Stimulated activated CD4-positive, alpha-beta T cell treated with anti-CD3 and anti-CD28 coated beads, Interleukin-4, amount 100 ng/mL, for 24 hours (primary cell): ENCODE measurements around the gene FBXL19.
"Not testable (repeated sequence)": the region's sequence is repeated elsewhere in the genome, so short reads cannot be mapped to it uniquely, and the experiment has no call there.

Experiments
- DNase-seq: peaks from one replicate; pipeline ENCODE4 v3.0.0-alpha.2; 2020

FBXL19 gene

DNA sequence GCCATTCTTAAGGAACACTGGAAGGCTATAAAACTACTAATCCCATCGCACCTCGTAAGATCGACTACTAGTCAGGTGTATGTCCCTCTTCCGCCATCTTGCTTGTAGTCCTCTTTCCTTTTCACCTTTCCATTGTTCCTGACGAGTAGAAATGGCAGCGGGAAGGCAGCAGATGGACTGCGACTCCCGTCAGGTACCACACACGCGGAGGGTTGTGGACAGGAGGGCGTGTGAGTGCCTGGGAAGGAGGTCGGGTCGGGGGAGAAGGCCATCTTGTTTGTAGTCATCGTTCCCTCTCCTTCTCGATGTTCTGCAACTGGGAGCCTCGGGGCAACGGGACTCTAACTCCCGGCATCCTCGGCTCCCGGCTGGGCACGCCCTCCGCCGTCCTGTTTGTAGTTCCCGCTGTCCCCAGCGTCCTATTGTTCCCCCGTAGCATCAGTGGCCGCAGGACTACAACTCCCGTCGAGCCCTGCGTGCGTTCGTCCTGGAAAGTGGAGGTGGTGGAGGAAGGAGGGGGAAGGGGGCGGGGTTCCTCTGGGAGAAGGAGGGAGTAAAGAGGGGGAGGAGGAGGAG, 324 bp upstream of the FBXL19 start:
- DNase-seq, result peak; percentile 97

DNA sequence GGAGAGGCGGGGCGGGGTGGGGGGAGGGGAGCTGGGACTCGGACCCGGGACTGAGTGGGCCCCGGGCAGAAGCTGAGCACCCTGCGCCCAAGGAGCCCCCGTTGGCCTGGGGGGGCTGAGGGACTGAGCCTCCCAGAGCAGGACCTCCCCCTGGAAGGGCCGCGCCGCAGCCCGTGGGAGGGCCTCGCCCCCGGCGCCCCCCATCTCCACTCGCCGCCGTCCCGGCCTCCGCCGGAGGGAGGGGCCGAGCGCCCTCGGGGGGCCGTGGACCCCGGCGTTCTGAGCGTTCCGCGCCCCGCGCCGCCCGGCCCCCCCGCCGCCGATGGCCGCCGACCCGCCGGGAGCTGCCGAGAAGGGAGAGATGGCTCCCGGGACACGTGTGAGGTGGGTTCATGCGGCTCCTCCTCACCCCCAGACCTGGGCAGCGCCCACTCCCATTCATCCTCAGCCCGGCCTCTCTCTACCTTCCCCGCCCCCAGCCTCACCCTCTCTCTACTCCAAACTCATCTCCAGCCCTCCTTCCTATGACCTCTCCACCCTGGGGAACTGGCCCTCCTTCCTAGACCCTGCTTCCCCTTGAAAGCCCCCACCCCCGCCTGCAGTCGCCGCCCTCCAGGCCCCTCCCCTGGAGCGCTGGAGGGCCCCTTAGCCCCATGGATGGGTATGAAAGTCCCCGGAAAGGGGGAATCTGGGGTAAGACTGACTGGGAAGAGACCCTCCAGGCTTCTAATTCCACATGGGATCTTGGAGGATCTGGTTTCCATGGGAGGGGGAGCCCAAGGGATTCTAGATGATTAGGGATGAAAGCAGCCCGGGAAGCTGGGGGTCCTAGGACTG, 922 bp downstream of the FBXL19 start:
- DNase-seq, result no peak

DNA sequence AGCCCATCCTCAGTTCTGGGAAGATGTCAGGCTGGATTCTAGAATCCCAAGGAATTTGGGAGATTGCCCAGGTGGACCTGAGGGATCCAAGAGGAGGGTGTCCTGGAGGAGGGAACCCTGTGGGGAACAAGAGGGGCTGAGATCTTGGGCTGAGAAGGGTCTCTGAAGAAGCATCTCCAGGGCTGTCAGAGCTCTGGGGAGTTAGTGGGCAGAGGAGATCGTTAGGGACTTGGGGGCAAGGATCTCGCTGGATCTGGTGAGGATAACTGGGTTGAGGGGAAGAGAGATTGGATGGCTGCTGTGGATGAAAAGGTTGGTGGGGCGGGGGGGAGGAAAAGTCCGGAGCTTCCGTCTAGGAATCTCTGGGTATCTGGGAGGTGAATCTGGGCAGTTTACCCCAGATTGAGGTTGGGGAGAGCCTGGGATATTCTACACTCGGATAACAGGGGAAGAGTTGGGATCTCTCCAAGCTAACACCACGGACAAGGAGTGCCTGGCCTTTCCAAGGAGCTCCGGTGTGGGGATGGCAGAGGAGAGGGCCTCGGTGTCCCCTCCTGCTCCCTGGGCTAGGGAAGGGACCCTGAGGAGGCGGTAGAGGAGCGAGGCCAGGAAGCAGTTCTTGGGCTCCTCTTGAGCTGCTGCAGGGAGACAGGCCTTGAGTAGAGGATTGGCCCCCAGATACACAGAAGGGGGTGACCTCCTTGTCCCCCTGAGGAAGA, 1.7 kb downstream of the FBXL19 start:
- no peak for DNase-seq

DNA sequence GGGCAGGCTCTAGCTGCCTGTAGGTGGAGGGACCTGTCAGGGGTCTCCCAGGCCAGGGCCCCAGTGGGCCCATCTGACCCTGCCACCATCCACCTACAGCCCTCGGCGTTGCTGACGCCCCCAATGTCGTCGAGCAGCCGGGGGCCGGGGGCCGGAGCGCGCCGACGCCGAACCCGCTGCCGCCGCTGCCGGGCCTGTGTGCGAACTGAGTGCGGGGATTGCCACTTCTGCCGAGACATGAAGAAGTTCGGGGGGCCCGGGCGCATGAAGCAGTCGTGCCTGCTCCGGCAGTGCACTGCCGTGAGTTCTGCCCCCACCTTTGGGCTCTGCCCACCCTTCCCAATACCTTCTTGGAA, 2.2 kb downstream of the FBXL19 start:
- no peak for DNase-seq

DNA sequence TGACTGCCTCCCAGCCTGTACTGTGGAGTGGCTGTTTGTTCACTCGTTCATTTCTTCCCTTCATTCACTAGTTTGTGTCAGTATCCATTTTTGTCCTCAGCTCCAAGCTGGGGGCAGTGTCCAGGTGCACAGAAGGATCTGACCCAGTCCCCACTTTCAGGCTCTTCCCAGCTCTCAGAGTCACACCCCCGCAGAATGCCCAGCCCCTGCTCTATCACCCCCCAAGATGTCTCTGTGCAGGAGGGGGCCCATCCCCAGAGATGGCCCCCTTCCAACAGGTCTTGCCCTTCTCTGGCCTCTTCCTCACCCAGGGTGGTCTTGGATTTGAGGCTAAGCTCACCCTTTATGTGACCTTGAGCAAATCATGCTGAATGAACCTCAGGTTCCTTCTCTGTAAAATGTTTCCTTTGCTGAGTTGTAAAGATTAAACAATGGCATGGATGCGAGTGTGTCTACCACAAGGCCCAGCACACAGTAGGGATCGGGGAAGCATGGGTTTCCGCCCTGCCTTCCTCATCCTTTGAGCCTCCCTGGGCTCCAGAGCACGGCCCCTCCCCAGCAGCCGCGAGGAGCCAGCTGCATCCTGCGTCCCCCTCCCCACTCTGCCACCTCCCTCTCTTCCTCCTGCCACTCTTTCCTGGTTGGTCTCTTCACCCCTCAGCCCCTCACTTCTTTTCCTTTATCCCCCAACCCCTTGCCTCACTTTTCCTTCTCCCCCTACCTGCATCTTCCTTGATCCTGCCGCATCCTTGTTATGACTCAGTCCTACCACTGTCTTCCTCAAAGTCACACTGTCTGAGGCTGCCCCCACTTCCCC, 2.8 kb downstream of the FBXL19 start:
- DNase-seq, result no peak

DNA sequence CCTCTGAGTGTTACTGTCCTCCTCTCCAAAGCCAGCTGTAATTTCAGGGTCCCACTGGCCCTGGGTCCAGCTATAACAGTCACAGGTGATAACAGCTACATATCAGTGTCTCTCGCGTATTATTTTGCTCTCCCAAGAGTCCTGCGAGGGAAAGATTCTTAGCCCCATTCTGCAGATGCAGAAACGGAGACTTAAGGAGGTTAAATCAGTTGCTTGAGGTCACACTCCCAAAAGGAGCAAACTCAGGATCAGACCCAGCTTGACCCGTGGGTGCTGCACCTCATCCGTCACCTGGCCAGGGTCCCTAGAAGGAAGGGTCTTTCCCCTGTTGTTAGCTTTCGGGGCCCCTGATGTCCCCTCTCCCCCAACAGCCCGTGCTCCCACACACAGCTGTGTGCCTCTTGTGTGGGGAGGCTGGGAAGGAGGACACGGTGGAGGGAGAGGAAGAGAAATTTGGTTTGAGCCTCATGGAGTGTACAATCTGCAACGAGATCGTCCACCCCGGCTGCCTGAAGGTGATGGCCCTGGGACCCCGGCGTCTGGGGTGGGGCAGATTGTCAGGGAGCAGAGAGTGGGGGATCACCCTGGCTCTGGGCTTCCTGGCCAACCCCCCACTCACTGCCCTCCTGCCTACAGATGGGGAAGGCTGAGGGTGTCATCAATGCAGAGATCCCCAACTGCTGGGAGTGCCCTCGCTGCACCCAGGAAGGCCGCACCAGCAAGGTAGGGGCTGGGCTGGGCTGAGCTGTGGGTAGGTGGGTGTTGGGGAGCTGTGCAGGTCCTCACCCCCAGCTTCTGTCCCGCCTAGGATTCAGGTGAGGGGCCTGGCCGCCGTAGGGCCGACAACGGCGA, 3.8 kb downstream of the FBXL19 start:
- no peak for DNase-seq

DNA sequence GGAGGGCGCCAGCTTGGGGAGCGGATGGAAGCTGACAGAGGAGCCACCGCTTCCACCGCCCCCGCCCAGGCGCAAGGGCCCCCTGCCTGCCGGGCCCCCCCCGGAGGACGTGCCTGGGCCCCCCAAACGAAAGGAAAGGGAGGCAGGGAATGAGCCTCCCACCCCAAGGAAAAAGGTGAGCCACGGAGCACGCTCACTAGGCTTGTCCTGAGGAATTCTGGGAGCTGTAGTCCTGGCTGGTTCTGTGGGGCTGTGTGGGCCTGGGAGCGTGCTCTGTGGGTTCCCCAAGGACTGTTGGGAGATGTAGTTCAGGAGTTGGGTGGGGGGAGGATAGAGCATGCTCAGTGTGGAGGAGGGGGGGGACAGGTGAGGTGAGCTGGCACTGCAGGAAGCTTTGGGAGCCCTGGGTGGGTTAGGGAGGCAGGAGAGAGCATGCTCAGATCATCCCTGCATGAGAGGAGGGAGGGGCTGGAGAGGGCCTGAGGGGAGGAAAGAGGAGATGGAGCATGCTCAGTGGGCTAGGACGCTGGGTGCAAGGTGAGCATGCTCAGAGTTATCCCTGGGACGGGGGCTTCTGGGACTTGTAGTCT, 4.5 kb downstream of the FBXL19 start:
- DNase-seq, result peak; percentile 55

DNA sequence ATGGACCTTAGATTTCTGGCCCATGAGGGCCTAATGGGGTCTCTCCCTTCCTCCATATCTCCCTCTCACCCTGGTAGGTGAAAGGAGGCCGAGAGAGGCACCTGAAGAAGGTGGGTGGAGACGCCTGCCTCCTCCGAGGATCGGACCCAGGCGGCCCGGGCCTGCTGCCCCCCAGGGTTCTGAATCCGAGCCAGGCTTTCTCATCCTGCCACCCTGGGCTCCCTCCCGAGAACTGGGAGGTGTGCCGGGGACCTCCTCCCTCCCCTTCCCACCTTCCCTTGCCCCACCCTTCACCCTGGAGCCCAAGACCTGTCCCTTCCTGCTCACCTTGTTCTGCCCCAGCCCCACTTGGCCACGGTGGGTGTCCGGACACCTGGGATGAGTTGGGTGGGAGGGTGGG, 5.0 kb downstream of the FBXL19 start:
- no peak for DNase-seq

DNA sequence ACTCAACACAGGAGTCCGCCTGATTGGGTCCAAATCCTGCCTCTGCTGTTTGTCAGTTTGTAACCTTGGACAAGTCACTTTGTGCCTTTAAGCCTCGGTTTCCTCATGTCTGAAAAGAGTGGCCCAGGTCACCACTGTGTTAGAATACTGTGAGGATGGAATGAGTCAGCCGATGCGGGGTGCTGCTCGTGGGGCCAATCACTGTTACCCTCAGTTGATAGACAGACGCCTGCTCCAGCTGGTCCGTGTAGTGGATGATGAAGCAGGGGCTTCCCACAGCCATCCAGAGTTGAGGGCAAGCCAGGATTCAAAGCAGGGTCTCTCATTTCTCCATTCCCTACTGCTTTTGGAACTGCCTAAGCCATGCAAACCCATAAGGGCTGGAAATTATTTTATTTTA, 5.8 kb downstream of the FBXL19 start:
- DNase-seq, result no peak

DNA sequence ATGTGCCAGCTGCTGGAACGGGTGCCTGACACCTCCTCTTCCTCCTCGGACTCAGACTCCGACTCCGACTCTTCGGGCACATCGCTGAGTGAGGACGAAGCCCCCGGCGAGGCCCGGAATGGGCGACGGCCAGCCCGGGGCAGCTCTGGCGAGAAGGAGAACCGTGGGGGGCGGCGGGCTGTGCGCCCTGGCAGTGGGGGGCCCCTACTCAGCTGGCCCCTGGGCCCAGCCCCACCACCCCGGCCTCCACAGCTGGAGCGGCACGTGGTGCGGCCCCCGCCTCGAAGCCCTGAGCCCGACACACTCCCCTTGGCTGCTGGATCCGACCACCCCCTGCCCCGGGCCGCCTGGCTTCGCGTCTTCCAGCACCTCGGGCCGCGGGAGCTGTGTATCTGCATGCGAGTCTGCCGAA, 6.8 kb downstream of the FBXL19 start:
- no peak for DNase-seq

DNA sequence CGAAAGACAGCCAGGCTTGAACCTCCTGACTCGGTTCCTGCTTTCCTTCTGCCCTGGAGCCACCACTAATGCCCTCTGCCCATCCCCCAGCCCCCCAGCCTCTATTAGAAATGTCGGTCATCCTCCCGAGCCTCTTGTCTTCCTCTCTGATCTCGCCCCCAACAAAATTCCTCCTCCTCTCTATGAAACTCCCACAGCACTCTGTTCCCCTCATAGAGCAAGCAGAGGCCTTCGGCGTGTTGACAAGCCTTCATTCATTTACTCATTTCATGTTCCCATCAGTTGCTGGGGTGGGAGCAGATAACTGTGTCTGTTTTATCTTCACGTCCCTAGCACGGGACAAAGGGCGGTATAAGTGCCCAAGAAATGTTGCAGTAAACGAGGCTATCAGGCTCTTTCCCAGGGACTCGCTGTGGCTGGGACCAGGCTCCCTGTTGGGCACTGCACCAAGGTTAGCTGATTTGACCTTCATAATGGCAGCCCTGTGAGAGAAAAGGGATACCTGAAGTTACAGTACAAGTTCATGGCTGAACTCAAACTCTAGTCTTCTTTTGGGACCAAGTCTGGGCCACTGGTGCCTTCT, 7.8 kb downstream of the FBXL19 start:
- DNase-seq, result no peak

DNA sequence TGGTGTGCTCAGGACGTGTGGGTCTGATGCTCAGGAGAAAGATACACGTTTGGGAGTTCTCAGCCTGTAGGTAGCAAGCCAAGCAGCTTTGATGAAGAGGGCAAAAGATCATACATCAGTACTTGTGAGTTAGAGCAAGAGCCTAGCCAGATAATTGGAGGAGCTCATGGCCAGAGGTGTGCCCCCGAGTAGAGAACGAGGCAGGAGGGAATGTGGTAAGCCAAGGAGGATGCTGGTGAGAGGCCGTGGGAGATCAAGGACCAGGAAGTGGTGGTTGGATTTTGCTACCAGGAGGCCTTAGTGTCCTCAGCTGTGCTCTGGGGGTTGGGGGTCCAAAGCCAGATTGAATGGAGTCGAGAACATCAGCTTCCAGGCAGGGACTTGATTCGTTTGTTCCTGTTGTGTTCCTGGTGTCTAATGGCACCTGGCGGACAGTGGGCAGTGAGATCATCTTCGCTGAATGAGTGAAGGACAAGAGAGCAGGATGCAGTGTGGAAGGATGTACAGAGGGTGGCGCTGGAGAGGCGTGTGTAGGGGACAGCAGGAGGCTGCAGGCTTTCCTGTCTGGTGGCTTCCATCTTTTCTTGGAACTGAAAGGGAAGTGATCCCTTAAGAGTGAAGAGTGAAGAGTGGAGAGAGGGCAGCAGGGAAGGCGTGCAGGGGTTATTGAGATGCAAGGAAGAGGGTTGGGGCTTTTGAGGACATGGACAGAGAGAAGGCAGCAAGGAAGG, 11.6 kb downstream of the FBXL19 start:
- peak; percentile 42 for DNase-seq

DNA sequence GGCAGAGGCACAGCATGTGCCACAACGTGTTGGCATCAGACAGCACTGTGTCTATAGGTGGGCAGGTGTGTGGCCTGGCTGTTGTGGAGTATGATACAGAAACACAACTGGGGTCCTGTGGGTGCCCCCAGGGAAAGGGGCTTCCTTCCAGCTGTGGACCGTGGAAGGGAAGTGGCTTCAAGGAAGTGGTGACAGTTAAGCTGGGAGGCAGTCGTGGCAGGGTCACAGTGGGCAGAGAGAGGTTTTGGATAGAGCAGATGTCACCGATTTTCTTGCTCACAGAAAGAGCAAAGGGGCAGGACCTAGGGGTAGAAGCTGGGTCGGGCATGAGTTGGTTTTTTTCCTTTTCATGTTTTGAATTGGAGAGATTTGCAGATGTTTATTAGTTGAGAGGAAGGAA, 14.3 kb downstream of the FBXL19 start:
- no peak for DNase-seq

DNA sequence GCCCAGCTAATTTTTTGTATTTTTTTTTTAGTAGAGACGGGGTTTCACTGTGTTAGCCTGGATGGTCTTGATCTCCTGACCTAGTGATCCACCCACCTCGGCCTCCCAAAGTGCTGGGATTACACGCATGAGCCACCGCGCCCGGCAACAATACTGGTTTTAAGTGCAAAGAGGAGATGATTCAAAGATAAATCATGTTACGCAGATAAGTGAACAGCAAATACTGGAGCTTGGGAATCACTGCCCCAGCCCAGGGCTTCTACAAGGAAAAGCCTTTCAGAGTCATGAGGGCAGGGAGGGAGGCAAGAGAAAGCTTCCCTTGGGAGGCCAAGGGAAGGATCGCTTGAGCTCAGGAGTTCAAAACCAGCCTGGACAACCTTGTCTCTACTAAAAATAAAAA, 16.2 kb downstream of the FBXL19 start:
- DNase-seq, result not testable (repeated sequence)

DNA sequence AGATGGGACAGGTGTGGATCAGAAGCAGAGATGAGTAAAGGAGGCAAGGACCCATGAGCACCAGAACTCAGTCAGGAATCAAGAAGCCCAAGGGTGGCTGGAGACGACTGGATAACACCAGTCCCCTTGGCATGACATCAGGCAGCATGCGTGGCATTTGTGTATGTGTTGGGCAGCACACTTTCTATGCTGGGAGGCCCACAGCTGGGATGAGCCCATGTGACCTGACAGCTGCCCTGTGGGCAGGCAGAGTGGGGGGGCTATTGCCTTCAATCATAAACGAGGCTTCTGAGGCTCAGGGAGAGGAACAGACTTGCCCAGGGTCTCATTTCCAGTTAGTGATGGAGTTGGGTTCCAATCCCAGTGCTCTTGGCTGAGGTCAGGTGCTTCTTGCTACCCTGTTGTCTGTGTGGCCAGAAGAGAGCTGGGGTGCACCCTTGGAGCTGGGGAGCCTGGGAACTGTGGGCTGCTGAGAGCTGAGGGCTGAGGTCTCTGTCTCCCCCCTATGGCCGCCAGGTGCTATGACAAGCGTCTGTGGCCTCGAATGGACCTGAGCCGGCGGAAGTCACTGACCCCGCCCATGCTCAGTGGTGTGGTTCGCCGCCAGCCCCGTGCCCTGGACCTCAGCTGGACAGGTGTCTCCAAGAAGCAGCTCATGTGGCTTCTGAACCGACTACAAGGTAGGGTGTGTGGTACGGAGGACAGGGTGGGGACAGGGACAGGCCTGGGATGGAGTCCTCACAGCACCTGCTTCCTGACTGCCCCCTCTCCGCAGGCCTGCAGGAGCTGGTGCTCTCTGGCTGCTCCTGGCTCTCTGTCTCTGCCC, 18.4 kb downstream of the FBXL19 start:
- DNase-seq, result peak; percentile 68

DNA sequence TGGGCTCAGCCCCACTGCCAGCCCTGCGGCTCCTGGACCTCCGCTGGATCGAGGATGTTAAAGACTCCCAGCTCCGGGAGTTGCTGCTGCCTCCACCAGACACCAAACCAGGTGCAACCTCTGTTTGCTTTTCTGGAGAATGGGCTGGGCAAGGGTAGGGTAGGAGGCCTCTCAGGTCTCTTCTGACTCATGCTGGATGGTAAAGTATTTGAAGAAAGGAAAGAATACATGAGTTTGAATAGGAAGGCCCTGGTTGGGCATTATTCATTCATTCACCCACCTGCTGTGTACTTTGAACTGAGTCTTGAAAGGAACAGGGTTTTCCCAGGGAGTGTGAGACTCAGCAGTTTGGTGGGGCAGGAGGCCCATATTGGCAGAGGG, 19.0 kb downstream of the FBXL19 start:
- DNase-seq, result no peak

DNA sequence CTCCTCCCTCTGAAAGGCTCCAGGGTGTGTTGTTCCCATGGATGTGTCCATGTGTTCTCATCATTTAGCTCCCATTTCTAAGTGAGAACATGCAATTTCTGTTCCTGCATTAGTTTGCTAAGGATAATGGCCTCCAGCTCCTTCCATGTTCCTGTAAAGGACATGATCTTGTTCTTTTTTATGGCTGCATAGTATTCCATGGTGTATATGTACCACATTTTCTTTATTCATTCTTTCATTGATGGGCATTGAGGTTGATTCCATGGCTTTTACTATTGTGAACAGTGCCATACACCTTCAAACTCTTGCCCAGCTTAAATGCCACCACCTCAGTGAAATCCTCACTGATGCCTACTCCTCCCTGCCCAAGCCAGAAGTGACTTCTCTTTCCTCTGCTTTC, 21.0 kb downstream of the FBXL19 start:
- no peak for DNase-seq

DNA sequence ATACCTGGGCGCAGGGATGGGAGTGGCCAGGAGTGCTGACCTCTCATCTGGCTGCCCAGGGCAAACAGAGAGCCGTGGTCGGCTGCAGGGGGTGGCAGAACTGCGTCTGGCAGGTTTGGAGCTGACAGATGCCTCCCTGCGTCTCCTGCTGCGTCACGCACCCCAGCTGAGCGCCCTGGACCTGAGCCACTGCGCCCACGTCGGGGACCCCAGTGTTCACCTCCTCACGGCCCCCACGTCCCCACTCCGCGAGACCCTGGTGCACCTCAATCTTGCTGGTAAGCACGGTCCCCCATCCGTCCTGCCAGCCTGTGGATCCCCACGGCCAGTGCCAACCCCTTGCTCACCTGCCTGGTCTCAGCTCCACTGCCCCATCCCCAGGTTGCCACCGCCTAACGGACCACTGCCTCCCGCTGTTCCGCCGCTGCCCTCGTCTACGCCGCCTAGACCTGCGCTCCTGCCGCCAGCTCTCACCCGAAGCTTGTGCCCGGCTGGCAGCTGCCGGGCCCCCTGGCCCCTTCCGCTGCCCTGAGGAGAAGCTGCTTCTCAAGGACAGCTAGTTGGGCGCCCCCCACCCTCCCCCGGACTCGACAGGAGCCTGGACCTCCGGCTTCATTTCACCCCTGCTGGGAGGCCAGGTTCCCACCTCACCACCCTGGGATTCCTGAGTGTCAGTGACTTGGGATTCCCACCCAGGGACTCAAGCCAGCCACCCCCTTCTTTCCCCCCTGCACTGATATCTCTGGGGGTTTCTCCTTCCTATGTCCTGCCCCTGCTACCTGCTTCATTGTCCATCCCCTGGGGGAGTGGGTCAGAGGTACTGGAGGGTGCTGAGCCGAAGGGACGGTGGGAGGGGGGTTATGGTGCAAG, 23.5 kb downstream of the FBXL19 start:
- DNase-seq, result no peak

DNA sequence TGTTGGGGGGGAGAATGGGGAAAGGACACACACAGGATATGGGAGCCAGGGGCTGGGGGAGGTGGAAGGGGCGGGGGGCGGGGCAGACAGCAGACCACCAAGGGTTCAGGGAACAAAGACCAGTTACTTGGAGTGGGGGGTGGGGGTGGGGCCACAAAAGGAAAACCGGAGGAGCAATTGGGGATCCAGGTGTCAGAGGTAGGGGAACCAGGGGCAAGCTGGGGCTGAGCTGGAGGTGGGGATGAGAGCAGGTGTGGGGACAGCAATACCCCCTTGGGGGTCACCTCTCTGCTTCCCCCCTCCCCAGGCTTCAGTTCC, 24.1 kb downstream of the FBXL19 start:
- no peak for DNase-seq
